ENCODE measurements around the gene TAB2. TPM values are rescaled to one million over a fixed set of nuclear protein-coding genes. Genes with fewer than 3 reads are reported as not detected.

Gene TAB2
- polyA plus RNA-seq, 1 experiment = 23.9 TPM

GRCh38 chr6:149414009-149414408 lies 96.5 kb downstream of the TAB2 start:
- peaks cover 3% of the 10 kb centered on the region; the same call in 1 of the 2 replicates for H3K36me3 ChIP-seq (ENCODE audit: control insufficient read depth, insufficient read depth, low read length)
- no peaks in the 10 kb centered on the region for H3K27me3 ChIP-seq (ENCODE audit: control insufficient read depth, insufficient read depth, low read length)
- H3K4me3 ChIP-seq (ENCODE audit: low read depth, low read length) = no peak overlapping the region
- no peak for DNase-seq (ENCODE audit: low read depth)
- ChIA-PET POLR2A (no interaction called here), CTCF (interaction anchor here (0.7 to 1.6 kb wide), 3 partner anchors 10 to 337 kb away, joined by 3 to 9 read pairs (median 3); no protein-coding TSS in a partner anchor)
- no peak for TF ChIP-seq CTCF (IDR thresholded peaks at IDR 0.05; ENCODE audit: insufficient read depth, low read depth, low read length)

DNA sequence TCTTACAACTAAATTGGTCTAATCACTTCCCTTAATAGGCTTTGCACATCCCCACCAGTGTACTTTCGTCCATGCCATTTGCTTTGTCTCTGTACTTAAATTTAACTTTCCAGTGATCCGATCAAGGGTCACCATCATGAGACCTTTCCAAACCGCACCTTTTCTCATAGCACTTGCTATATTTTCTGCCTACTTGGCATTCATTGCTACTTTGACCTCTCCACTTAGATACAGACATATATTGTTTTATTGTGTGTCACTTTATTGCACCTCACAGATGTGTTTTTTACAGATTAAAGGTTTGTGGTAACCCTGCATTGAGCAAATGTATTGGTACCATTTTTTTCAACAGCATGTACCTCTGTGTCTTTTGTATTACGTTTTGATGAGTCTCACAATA lies 97.3 kb downstream of the TAB2 start:
- Histone ChIP-seq H3K4me3 (ENCODE audit: low read depth, low read length) (no peak overlapping the region), H3K27me3 (ENCODE audit: control insufficient read depth, insufficient read depth, low read length) (no peaks in the 10 kb centered on the region), H3K36me3 (ENCODE audit: control insufficient read depth, insufficient read depth, low read length) (peaks cover 2% of the 10 kb centered on the region; the same call in 1 of the 2 replicates)
- ChIA-PET CTCF (no interaction called here), POLR2A (no interaction called here)
- no peak for DNase-seq (ENCODE audit: low read depth)
- TF ChIP-seq CTCF (IDR thresholded peaks at IDR 0.05; ENCODE audit: insufficient read depth, low read depth, low read length) = no peak

- TF ChIP-seq CTCF (IDR thresholded peaks at IDR 0.05; ENCODE audit: insufficient read depth, low read depth, low read length) = no peak
- DNase-seq (ENCODE audit: low read depth) = no peak
- Histone ChIP-seq H3K27me3 (ENCODE audit: control insufficient read depth, insufficient read depth, low read length) (no peaks in the 10 kb centered on the region), H3K36me3 (ENCODE audit: control insufficient read depth, insufficient read depth, low read length) (no peaks in the 10 kb centered on the region), H3K4me3 (ENCODE audit: low read depth, low read length) (no peak overlapping the region)
- ChIA-PET CTCF (interaction anchor here (0.6 to 4.2 kb wide), 3 partner anchors 12 to 16 kb away, joined by 3 to 23 read pairs (median 3); no protein-coding TSS in a partner anchor), POLR2A (no interaction called here)
Observed at GRCh38 chr6:149419696-149420404, 102.3 kb downstream of the TAB2 start.

GRCh38 chr6:149421132-149421531 lies 103.6 kb downstream of the TAB2 start:
- no peaks in the 10 kb centered on the region for H3K36me3 ChIP-seq (ENCODE audit: control insufficient read depth, insufficient read depth, low read length)
- TF ChIP-seq CTCF (IDR thresholded peaks at IDR 0.05; ENCODE audit: insufficient read depth, low read depth, low read length) = no peak
- no peak for DNase-seq (ENCODE audit: low read depth)
- CTCF ChIA-PET = interaction anchor here (4.2 kb wide), 1 partner anchor 11 kb away, joined by 23 read pairs; no protein-coding TSS in a partner anchor
- H3K4me3 ChIP-seq (ENCODE audit: low read depth, low read length) = no peak overlapping the region
- POLR2A ChIA-PET = no interaction called here
- H3K27me3 ChIP-seq (ENCODE audit: control insufficient read depth, insufficient read depth, low read length) = no peaks in the 10 kb centered on the region

DNA sequence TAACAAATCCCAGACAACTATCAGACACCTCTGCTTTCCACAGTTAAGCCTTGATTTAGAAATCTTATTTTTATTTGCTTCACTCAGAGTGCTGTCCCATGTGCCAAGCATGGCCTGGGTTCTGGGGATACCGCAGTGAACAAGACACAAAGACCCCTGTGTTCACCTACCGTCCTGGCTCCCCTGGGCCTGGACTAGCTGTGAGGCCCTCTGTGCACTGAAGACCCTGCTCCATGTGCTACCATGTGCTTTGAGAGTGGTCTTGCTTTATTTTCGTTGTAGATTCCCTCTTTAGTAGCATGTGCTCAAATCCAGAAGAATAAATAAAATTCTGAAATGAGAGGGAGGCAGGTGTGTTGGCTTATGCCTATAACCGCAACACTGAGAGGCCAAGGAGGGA lies 105.1 kb downstream of the TAB2 start:
- H3K36me3 ChIP-seq (ENCODE audit: control insufficient read depth, insufficient read depth, low read length) = no peaks in the 10 kb centered on the region
- no peaks in the 10 kb centered on the region for H3K27me3 ChIP-seq (ENCODE audit: control insufficient read depth, insufficient read depth, low read length)
- TF ChIP-seq CTCF (IDR thresholded peaks at IDR 0.05; ENCODE audit: insufficient read depth, low read depth, low read length) = no peak
- ChIA-PET CTCF (interaction anchor here (1.5 to 4.2 kb wide), 2 partner anchors 9 kb away, joined by 9 to 23 read pairs; no protein-coding TSS in a partner anchor), POLR2A (no interaction called here)
- no peak for DNase-seq (ENCODE audit: low read depth)
- no peak overlapping the region for H3K4me3 ChIP-seq (ENCODE audit: low read depth, low read length)
